IMR-90 (cell line): ENCODE measurements around the gene CNKSR3. TPM values are rescaled to one million over a fixed set of nuclear protein-coding genes. Genes with fewer than 3 reads are reported as not detected.
A peak's percentile ranks its signal among the peaks of the same experiment; 100 is the strongest.

Experiments
- ATAC-seq: fragments of 200-7000 bp; cut with Tn5 transposase; 2 replicates; pipeline ENCODE4 v1.9.1; 2020; ENCODE audit warnings: low read depth, mild to moderate bottlenecking, moderate library complexity
- BruUV-seq: library from RNA; stranded (reverse); fragments of 400-500 nt; replicated peaks from 2 replicates; lab custom pipeline; 2021; lab: Mats Ljungman, UMichigan
- CTCF ChIA-PET: fragments of 300-600 bp; formaldehyde crosslinking; extraction: SDS; loops from one replicate; lab custom pipeline; 2021; ENCODE audit warnings: antibody characterized with exemption; lab: Yijun Ruan, JAX
- POLR2A ChIA-PET: fragments of 300-600 bp; sonication (Branson Sonifier 250); formaldehyde crosslinking; loops from one replicate; lab custom pipeline; 2022; ENCODE audit warnings: antibody characterized with exemption; ENCODE audit not compliant: unreplicated experiment; lab: Charles Lee
- DNase-seq: peaks from one replicate; pipeline ENCODE4 v3.0.0; 2013
- H2AFZ ChIP-seq: replicated peaks from 2 replicates; pipeline ENCODE3; 2013; ENCODE audit warnings: low read length, mild to moderate bottlenecking; ENCODE audit not compliant: poor library complexity
- H2AK5ac ChIP-seq: 2 replicates; pipeline ENCODE4 v1.6.1; 2013; ENCODE audit warnings: low read depth, low read length, inconsistent platforms
- H2AK9ac ChIP-seq: replicated peaks from 2 replicates; pipeline ENCODE3; 2013; ENCODE audit warnings: mild to moderate bottlenecking, low read depth, low read length, moderate library complexity; ENCODE audit not compliant: poor library complexity
- H2BK120ac ChIP-seq: 2 replicates; pipeline ENCODE4 v1.6.1; 2013; ENCODE audit warnings: low read depth, low read length, inconsistent platforms
- H2BK15ac ChIP-seq: 3 replicates; pipeline ENCODE4 v1.6.1; 2013; ENCODE audit warnings: low read depth, low read length, inconsistent platforms
- H2BK20ac ChIP-seq: 2 replicates; pipeline ENCODE4 v1.6.1; 2013; ENCODE audit warnings: low read depth, mild to moderate bottlenecking, inconsistent platforms, low read length, moderate library complexity
- H2BK5ac ChIP-seq: 2 replicates; pipeline ENCODE4 v1.6.1; 2013; ENCODE audit warnings: mild to moderate bottlenecking, low read depth, low read length, inconsistent platforms; ENCODE audit not compliant: poor library complexity, severe bottlenecking
- H3K14ac ChIP-seq: replicated peaks from 2 replicates; pipeline ENCODE4 v1.6.1; 2013; ENCODE audit warnings: low read depth, low read length, inconsistent platforms
- H3K18ac ChIP-seq: 2 replicates; pipeline ENCODE4 v1.6.1; 2013; ENCODE audit warnings: low read depth, low read length, control low read depth
- H3K23ac ChIP-seq: 2 replicates; pipeline ENCODE4 v1.6.1; 2013; ENCODE audit warnings: low read depth, low read length, inconsistent platforms
- H3K27ac ChIP-seq: 2 replicates; pipeline ENCODE4 v1.5.1; 2013; ENCODE audit warnings: mild to moderate bottlenecking, control low read depth, low read length; ENCODE audit not compliant: insufficient read depth
- H3K27me3 ChIP-seq: 2 replicates; pipeline ENCODE4 v1.6.1; 2013; ENCODE audit warnings: low read length; ENCODE audit not compliant: control insufficient read depth, insufficient read depth
- H3K36me3 ChIP-seq: 2 replicates; pipeline ENCODE4 v1.6.1; 2013; ENCODE audit warnings: low read length, mixed read lengths; ENCODE audit not compliant: control insufficient read depth, insufficient read depth
- H3K4ac ChIP-seq: 2 replicates; pipeline ENCODE4 v1.6.1; 2013; ENCODE audit warnings: low read depth, low read length, inconsistent platforms
- H3K4me1 ChIP-seq: 2 replicates; pipeline ENCODE4 v1.6.1; 2013; ENCODE audit warnings: low read length, mixed read lengths; ENCODE audit not compliant: control insufficient read depth, insufficient read depth
- H3K4me2 ChIP-seq: 2 replicates; pipeline ENCODE4 v1.6.1; 2013; ENCODE audit warnings: low read depth, mild to moderate bottlenecking, control low read depth, low read length, moderate library complexity
- H3K4me3 ChIP-seq: 2 replicates; pipeline ENCODE4 v1.5.1; 2013; ENCODE audit warnings: low read depth, mild to moderate bottlenecking, control low read depth, low read length, moderate library complexity; ENCODE audit not compliant: insufficient read depth
- H3K56ac ChIP-seq: 2 replicates; pipeline ENCODE4 v1.6.1; 2013; ENCODE audit warnings: low read length, inconsistent platforms; ENCODE audit not compliant: insufficient read depth; ENCODE audit errors: extremely low read depth
- H3K79me1 ChIP-seq, 2 experiments: 2 replicates each; pipeline ENCODE4 v1.6.1; 2013; ENCODE audit warnings: low read length in 2 of 2, inconsistent platforms in 1 of 2, low read depth in 1 of 2
- H3K9ac ChIP-seq: 2 replicates; pipeline ENCODE4 v1.6.1; 2013; ENCODE audit warnings: low read depth, low read length, control low read depth
- H3K9me1 ChIP-seq: 2 replicates; pipeline ENCODE4 v1.6.1; 2013; ENCODE audit warnings: low read length, inconsistent platforms; ENCODE audit not compliant: insufficient read depth
- H3K9me3 ChIP-seq: 2 replicates; pipeline ENCODE4 v1.6.1; 2013; ENCODE audit warnings: low read length; ENCODE audit not compliant: control insufficient read depth, insufficient read depth
- H4K20me1 ChIP-seq: 2 replicates; pipeline ENCODE4 v1.6.1; 2013; ENCODE audit warnings: low read length, inconsistent platforms; ENCODE audit not compliant: insufficient read depth
- H4K5ac ChIP-seq: 2 replicates; pipeline ENCODE4 v1.6.1; 2013; ENCODE audit warnings: mild to moderate bottlenecking, low read depth, low read length, control low read depth
- H4K8ac ChIP-seq, 2 experiments: 2 replicates each; pipeline ENCODE4 v1.6.1; 2013; ENCODE audit warnings: low read depth in 2 of 2, low read length in 2 of 2, control low read depth in 1 of 2, inconsistent platforms in 1 of 2
- H4K91ac ChIP-seq: 2 replicates; pipeline ENCODE4 v1.6.1; 2013; ENCODE audit warnings: low read depth, low read length, inconsistent platforms; ENCODE audit not compliant: insufficient read depth
- CEBPB ChIP-seq: IDR thresholded peaks from 2 replicates; pipeline ENCODE4 v1.6.1; 2012; ENCODE audit warnings: low read depth, low read length, improper control_type of control experiment
- CHD1 ChIP-seq: IDR thresholded peaks from 2 replicates; pipeline ENCODE4 v1.6.1; 2012; ENCODE audit warnings: low read depth, low read length, improper control_type of control experiment
- MAFK ChIP-seq: IDR thresholded peaks from 2 replicates; pipeline ENCODE4 v1.6.1; 2012; ENCODE audit warnings: low read depth, low read length, improper control_type of control experiment
- MAZ ChIP-seq: IDR thresholded peaks from 2 replicates; pipeline ENCODE4 v1.6.1; 2012; ENCODE audit warnings: low read depth, mild to moderate bottlenecking, low read length, improper control_type of control experiment, moderate library complexity, borderline replicate concordance
- NFE2L2 ChIP-seq: fragments of 150-350 bp; IDR thresholded peaks from 2 replicates; pipeline ENCODE4 v1.6.1; 2016; ENCODE audit warnings: low read depth, mild to moderate bottlenecking, low read length
- POLR2A ChIP-seq: IDR thresholded peaks from 2 replicates; pipeline ENCODE4 v1.6.1; 2012; ENCODE audit warnings: mild to moderate bottlenecking, low read depth, low read length
- RAD21 ChIP-seq: IDR thresholded peaks from 2 replicates; pipeline ENCODE4 v1.6.1; 2012; ENCODE audit warnings: low read length, improper control_type of control experiment
- RFX5 ChIP-seq: IDR thresholded peaks from 2 replicates; pipeline ENCODE4 v1.8.0; 2012; ENCODE audit warnings: low read depth, mild to moderate bottlenecking, low read length, moderate library complexity
- SMC3 ChIP-seq: fragments of 150-350 bp; IDR thresholded peaks from 2 replicates; pipeline ENCODE4 v1.6.1; 2016; ENCODE audit warnings: low read depth, mild to moderate bottlenecking, antibody characterized with exemption, low read length, moderate library complexity
- WGBS, 2 experiments: methylation state at CpG; one replicate each; pipeline versions ENCODE4 v1.1.5 to v1.1.7; 2013; ENCODE audit warnings: missing lambda C conversion rate in 2 of 2; ENCODE audit not compliant: insufficient read length in 1 of 2; ENCODE audit errors: extremely low coverage in 2 of 2; 5-methylcytosine and 5-hydroxymethylcytosine counted together
- dilution Hi-C: fragments of 300-500 bp; cut with HindIII; formaldehyde crosslinking; loops from one replicate; pipeline ENCODE4 v1.14.3; 2018; ENCODE audit warnings: low sequenced_read_pairs; ENCODE audit not compliant: unreplicated experiment
- in situ Hi-C: fragments of 300-500 bp; cut with MboI; formaldehyde crosslinking; loops from 3 replicates; pipeline ENCODE4 v1.14.3; 2019; ENCODE audit warnings: low sequenced_read_pairs, inconsistent platforms, mixed read lengths
- intact Hi-C: fragments of 100-400 bp; cut with micrococcal nuclease; formaldehyde crosslinking; loops from 2 replicates; pipeline ENCODE4 v1.10.0; 2022
- polyA plus RNA-seq, 3 experiments: library from polyadenylated mRNA; depleted of rRNA; stranded (reverse); fragments of >200 nt; gene quantifications; 2 replicates each; pipeline ENCODE4 v1.2.3, GENCODE V29; 2012; ENCODE audit warnings: low replicate concordance in 1 of 3
- total RNA-seq: library from RNA; depleted of rRNA; stranded (reverse); fragments of >200 nt; gene quantifications from 2 replicates; pipeline ENCODE4 v1.2.3, GENCODE V29; 2012

CNKSR3 gene
- total and polyA plus RNA-seq, 2 of the 4 experiments (the other 2 are of a cell fraction): 6.7 to 15.8 TPM

DNA sequence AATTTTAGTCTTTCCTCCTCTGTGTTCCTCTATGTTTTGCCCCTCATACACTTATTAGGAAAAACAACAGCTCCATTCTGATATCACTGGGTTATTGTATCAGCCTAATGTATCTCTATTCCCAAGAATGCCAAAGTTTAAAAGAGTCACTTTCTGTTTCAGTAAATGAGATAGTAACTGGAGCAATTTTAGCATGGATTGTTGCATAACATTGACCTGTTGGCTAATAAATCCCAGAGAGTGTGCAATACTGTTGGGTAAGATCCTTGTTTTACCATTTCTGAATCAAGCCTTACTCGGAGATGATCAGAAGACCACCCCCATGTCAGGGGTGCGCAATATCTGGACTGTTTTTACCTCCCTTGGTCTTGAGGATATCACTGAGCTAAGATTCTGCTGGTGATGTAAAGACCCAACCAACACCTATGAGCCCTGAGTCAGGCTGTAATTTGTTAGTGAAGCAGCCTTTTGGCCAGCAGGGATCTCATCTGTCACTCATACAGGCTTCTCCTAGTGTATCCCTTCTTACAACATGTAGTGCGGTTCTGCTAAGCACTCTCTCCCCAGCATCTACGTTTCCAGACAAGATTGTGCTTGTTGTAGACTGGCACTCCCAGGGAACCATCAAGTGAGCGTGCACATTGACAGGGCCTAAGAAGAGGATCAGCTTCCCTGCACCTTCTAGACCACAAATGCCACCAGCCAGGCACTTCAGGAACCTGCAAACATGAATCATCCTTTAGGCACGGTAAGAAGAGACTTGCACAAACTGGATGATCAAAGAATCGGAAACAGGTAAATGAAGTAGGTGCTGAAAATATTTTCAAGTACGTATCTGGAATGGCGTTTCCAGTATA is 142.4 kb downstream of the CNKSR3 start:
- CTCF ChIA-PET: no interaction called here
- dilution Hi-C loops: loop anchor here (25.0 kb wide), 1 partner anchor 206 kb away; no protein-coding TSS in a partner anchor

More for the DNA sequence above, 142.4 kb downstream of the CNKSR3 start:
- 90% methylated on average over 2 of the region's 9 CpGs; no CpG with 5 or more reads in 1 of the 2 experiments for WGBS, 2 experiments
- Histone ChIP-seq H3K14ac (no peak overlapping the region), H3K9me3 (no peaks in the 10 kb centered on the region), H3K4me2 (no peak overlapping the region), H2AK5ac (no peak overlapping the region), H3K4me3 (no peak overlapping the region), H3K23ac (no peak overlapping the region), H3K36me3 (no peaks in the 10 kb centered on the region), H3K27me3 (no peaks in the 10 kb centered on the region), H2BK120ac (no peak overlapping the region), H2AFZ (no peak overlapping the region), H2BK20ac (no peak overlapping the region), H3K56ac (no peak overlapping the region), H3K18ac (no peak overlapping the region; the same call in 1 of the 2 replicates), H3K79me1 (no peaks in the 10 kb centered on the region), H2BK15ac (no peak overlapping the region), H4K91ac (no peak overlapping the region), H3K9me1 (no peaks in the 10 kb centered on the region), H3K4ac (no peak overlapping the region), H2AK9ac (no peak overlapping the region), H4K8ac (no peak overlapping the region), H3K9ac (no peak overlapping the region), H2BK5ac (no peak overlapping the region), H3K4me1 (peaks cover 2% of the 10 kb centered on the region; the same call in 1 of the 2 replicates), H4K5ac (no peak overlapping the region), H4K20me1 (no peaks in the 10 kb centered on the region), H3K27ac (no peak overlapping the region)
- TF ChIP-seq RFX5 (no peak), NFE2L2 (no peak), MAFK (no peak), CEBPB (peak; percentile 70), RAD21 (no peak), CHD1 (no peak), POLR2A (no peak), MAZ (no peak), SMC3 (no peak)
- intact Hi-C loops: no loop called here
- in situ Hi-C loops: loop anchor here (5.0 kb wide), 1 partner anchor 211 kb away; no protein-coding TSS in a partner anchor
- no TSS peak for BruUV-seq
- no peak for DNase-seq
- POLR2A ChIA-PET: no interaction called here
- no peak for ATAC-seq
